Epidermal melanocyte (primary cell): ENCODE results near the gene ZNF213.
"Not testable (repeated sequence)": the region's sequence is repeated elsewhere in the genome, so short reads cannot be mapped to it uniquely, and the experiment has no call there.

Experiments used
- DNase-seq: peaks from one replicate; pipeline ENCODE4 v3.0.0; 2011; ENCODE audit warnings: low spot score; ENCODE audit not compliant: insufficient read length

ZNF213 gene

GRCh38 chr16:3170440-3171180 lies 35.8 kb downstream of the ZNF213 start:
- DNase-seq = no peak

DNA sequence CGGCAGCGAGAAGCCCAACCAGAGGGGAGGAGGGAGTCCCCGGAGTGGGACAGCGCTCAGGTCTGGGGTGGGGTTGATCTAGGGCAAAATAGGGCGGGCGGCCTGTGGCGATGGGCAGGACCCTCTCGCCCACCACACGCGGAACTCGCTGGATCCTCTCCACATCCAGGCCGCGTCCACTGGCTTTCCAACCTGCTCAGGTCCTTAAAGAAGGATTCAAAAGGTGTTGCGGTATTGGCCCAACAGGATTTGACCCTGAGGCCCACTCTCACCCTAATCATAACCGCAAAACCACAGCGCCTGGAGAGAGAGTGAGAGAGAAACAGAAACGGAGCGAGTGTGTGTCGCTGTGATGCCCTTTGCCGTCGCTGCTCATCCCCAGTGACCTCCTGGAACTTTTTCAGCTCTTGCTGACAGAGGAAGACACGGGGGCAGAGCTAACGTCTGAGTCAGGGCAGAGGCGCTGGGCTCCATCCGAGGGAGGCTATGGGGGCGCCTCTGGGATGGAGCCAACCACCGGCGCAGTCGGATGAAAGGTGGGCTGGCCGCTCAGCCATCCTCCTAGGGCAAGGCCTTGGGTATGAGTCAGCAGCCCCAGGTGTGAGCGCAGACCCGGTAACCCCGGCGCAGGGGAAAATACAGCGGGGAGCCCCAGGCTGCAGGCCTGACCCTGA lies 36.5 kb downstream of the ZNF213 start:
- no peak for DNase-seq

DNA sequence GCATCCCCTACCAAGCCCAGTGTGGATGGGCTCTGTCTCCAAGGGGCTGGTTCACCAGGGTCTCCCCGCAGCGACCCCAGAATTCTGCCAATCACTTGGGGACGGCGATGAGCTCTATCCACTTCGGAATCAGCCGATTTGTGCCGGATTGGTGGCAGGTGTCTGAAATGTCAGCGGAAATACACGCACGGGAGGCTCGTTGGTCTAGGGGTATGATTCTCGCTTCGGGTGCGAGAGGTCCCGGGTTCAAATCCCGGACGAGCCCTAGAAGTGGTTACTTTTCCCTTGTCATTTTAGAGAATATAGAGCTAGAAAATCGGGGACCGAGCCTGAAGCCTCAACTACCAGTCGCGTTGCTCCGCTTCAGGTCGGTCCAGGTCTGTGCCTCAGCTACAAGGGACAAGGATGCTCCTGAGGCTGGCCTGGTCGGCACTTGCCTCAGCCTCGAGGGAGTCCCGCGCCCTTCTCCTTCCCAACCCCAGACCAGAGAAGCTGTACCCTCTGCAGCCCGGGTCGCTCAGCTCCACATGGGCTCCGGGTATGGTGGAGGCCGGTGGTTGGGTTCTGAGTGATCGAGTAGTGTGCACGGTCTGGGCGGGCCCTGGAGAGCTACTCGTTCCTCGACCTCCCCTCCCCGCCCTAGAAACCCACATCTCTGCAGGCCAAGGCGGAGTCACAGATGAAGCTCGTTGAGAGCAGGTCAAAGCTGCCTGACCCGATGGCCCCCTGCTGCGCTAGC lies 37.2 kb downstream of the ZNF213 start:
- no peak for DNase-seq

- no peak for DNase-seq
Observed at GRCh38 chr16:3173892-3174617, 39.2 kb downstream of the ZNF213 start.

- DNase-seq = no peak
Observed at GRCh38 chr16:3174618-3175148, 39.9 kb downstream of the ZNF213 start.

DNA sequence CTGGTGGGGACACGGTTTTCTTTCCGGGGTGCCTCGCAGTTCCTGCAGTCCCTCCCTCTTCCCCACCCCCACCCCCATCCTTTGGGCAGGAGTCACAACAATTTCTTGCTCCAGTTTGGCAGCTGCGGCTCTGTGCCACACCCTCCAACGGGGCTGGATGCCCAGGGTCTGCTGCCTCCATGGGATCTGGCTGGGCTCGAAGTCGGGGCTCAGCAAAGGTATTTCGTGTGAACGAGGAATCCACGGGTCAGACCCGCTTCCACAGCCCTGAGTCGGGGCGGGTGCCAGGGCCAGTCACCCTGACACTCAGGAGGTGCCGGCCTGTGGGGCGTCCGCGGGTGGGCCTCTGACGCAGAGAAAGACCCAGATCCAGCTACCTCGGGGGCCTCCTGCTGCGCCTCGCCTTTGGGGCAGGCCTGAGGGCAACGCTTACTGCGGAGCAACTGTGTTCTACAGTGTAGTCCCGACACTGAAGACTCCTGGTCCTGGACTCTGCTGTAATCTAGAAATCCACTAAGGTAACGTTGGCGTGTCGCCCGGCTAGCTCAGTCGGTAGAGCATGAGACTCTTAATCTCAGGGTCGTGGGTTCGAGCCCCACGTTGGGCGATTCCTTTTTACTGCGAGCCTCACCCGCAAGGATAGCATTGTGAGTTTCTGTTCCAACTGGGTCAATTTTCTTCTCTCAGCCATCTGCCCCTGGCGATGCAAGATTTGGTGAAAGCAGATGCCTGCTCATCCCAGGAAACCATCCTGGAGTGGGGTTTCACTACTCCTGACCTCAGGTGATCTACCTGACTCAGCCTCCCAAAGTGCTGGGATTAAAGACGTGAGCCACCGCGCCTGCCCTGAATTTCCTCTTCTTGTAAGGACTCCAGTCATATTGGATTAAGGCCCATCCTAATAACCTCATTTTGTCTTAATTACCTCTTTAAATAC lies 40.6 kb downstream of the ZNF213 start:
- no peak for DNase-seq

GRCh38 chr16:3179651-3180050 lies 44.8 kb downstream of the ZNF213 start:
- no peak for DNase-seq

DNA sequence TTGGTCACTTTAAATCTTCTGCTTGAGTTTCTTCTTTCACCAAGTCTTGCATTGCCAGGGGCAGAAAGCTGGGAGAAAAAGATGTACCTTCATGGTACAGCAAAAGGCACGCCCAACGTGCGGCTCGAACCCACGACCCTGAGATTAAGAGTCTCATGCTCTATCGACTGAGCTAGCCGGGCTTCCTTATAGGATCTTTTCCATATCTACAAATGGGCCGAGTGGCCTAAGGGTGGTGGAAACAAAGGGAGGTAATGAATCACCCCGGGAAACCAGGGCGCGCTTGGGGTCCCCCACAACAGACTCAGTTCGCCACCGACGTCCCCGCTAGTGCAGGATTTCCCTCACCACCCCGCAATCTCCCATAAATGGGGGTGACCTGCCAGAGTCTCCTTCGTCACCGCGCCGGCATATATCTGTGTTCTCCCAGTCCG lies 45.6 kb downstream of the ZNF213 start:
- no peak for DNase-seq

- DNase-seq = not testable (repeated sequence)
Observed at GRCh38 chr16:3182293-3182607, 47.4 kb downstream of the ZNF213 start.

- DNase-seq = no peak
Observed at GRCh38 chr16:3182608-3183444, 48.0 kb downstream of the ZNF213 start.

GRCh38 chr16:3183445-3184139 lies 48.8 kb downstream of the ZNF213 start:
- no peak for DNase-seq

DNA sequence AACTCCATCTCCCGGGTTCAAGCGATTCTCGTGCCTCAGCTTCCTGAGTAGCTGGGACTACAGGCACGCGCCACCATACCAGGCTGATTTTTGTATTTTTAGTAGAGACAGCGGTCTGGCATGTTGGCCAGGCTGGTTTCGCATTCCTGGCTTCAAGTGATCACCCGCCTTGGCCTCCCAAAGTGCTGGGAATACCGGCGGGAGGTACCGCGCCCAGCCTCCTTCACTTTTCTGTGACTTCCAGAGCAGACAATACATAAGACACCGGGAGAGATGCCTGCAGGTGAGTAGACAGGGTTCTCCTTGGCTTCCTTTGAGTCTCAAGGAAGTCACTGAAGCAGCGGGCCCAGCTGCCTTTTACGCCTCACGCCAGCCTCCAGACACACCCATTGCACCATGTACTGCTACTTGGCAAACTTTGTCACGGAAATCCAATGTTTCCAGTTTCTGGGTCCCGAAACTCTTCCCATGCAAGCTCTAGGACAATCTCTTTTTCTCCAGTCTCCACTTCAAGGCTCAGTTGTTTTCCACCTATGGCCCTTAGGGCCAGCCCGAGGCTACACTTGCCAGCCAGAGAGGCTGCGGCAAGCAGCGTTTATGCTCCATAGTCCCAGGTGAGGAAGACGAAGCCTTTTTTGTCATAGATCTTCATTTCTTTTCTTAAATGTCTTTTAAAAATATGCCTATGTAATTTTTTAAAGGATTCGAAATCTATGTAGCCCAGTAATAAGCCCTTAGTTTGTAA lies 52.3 kb downstream of the ZNF213 start:
- DNase-seq = no peak

DNA sequence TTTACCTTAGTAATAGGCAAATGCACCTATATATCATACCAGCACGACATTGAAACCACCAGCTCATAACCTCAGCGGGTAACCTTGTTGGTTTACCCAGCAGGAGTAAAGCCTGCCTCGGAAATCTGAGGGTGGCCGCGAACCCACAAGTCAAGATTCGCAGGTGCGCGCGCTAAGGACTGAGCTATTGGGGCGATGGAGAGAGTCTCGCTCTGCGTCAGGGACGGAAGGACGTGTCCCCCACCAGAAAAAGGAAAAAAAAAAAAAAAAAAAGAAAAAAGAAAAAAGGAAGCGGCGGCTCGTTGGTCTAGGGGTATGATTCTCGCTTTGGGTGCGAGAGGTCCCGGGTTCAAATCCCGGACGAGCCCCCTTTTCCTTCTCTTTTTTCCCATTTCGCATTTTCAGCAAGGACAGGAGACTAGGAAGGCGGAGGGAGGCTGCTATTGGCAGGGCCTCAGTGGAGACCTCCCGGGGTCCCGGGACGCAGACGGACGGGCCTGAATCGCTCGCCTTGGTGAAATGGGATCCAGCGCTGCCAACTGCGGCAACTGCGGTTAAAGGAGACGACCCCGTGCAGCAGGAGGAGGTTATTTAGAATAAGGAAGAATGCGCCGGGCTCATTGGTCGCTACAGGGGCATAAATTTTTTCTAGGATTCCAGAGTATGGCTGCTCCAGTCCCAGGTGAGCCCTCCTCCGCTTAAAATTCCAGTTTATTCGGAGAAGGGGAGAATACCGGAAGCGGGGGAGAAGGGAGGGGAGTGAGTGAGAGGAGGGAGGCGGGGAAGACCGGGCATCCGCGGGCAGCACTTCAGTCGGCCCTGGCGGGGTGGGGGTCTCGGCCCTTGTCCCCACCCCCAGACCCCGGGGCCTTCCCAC lies 53.2 kb downstream of the ZNF213 start, which contains the start of gene OR1F1:
OR1F1 (plus strand) TSS at position 407 of the 877 bp plus-strand sequence.
- DNase-seq = no peak

DNA sequence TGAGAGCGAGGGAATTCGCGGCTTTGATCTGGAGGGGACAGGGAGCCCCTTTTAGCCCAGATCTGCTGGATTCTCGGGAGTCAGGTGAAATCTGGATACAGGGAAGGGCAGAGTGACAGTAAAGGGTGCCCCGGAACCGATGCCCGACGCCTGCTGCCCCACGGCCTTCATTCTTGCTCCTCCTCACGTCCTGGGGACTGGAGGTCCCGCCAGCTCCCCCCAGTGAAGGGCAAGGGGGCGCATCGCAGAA lies 53.8 kb downstream of the ZNF213 start:
- no peak for DNase-seq

DNA sequence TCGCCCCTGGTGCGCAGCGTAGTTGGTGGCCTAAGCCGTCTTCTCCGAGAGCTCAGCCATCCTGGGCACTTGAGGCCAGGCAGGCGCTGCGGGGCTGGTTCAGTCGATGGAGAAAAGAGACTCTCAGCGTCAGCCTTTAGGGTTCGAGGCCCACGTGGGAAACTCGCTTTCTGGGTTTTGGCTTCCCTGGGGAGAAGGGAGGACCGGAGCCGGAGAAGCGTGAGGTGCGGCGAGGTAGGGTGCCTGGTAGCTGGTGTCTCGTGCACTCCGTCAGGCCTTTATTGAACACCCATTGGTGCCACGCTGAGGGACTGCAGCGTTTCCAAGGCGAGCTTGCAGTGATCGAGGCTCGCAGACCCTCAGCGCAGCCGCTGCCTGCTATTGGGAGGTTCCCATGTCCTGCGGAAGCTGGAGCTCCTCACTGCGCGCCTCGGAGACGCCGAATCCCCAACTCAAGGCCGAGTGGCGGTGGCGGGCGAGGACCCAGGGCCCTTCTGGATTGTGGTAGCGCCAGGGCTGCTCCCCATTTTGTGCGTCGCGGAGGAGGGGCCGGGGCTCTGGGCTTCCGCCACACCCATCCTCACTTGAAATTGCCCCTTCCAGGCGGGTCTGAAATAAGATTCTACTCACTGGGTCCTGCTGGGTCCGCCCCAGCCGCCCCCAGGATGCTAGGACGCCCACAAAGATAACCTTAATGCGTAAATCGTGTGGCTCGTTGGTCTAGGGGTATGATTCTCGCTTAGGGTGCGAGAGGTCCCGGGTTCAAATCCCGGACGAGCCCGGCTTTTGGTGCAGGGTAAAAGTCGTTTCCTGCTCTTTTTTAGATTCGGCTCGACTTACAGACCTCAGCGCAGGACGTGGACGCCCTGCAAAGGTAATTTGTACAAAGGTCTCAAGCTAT lies 54.3 kb downstream of the ZNF213 start:
- DNase-seq = no peak

DNA sequence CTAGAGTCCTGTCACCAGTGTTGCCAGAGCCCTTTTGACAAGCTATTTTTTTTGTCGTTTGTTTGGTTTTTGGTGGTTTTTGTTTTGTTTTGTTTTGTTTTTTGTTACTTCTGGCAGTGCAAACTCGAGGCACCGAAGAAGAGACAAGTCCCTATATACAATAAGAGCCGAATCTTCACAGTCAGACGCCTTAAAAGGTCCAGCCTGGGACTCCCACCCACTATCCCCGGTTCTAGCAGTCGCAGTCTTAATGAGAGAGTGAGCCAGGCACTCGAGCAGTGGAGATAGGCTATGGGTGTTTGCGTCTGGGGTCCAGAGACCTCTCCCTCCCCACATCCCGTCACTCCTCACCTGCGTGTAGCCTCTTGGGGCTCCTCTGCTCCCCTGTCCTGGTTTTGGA lies 55.0 kb downstream of the ZNF213 start:
- DNase-seq = no peak
